ENCODE data around the gene ZMPSTE24.

The ZMPSTE24 gene

GRCh38 chr1:40243351-40243750 is 14.7 kb upstream of the ZMPSTE24 start:
- Histone ChIP-seq H3K36me3 (ENCODE audit: control insufficient read depth, insufficient read depth, low read length) (no peaks in the 10 kb centered on the region), H3K4me3 (replicated peaks; ENCODE audit: low read depth, low read length) (no peak overlapping the region), H3K27me3 (replicated peaks; ENCODE audit: control insufficient read depth, insufficient read depth, low read length) (no peaks in the 10 kb centered on the region)
- no peak for DNase-seq (ENCODE audit: extremely low read depth, insufficient read length)
- TF ChIP-seq, protein P1, sequence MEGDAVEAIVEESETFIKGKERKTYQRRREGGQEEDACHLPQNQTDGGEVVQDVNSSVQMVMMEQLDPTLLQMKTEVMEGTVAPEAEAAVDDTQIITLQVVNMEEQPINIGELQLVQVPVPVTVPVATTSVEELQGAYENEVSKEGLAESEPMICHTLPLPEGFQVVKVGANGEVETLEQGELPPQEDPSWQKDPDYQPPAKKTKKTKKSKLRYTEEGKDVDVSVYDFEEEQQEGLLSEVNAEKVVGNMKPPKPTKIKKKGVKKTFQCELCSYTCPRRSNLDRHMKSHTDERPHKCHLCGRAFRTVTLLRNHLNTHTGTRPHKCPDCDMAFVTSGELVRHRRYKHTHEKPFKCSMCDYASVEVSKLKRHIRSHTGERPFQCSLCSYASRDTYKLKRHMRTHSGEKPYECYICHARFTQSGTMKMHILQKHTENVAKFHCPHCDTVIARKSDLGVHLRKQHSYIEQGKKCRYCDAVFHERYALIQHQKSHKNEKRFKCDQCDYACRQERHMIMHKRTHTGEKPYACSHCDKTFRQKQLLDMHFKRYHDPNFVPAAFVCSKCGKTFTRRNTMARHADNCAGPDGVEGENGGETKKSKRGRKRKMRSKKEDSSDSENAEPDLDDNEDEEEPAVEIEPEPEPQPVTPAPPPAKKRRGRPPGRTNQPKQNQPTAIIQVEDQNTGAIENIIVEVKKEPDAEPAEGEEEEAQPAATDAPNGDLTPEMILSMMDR (IDR thresholded peaks at IDR 0.05; ENCODE audit: insufficient read depth, low read length, poor library complexity, severe bottlenecking): no peak

DNA sequence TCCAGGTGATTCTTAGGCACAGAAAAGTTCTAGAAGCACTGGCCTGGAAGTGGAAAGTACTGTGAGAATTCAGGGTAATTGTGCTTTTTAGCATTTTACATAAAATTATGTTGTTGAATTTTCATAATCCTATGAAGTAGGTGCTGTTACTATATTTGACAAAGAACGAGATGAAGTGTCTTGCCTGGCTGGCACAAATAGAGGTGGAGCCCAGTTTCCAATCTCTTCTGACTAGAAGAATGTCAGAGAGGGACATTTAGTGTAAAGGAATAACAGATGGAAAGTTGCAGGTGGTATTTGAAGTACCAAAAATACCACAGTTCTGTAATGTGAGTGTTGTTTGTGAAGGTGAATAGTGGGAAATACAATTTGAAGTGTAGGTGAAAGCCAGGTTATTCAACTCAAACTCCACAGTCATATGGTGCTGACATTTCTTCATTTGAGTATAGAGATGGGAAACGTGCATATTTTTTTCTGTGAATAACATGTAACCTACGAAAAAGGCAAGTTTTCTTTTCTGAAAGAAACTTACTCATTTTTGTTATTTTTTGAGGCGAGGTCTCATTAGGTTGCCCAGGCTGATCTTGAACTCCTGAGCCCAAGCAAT is 13.8 kb upstream of the ZMPSTE24 start:
- DNase-seq (ENCODE audit: extremely low read depth, insufficient read length): no peak
- TF ChIP-seq, protein P1 (IDR thresholded peaks at IDR 0.05; ENCODE audit: insufficient read depth, low read length, poor library complexity, severe bottlenecking): no peak
- H3K4me3 ChIP-seq (replicated peaks; ENCODE audit: low read depth, low read length): no peak overlapping the region
- no peaks in the 10 kb centered on the region for H3K36me3 ChIP-seq (ENCODE audit: control insufficient read depth, insufficient read depth, low read length)
- H3K27me3 ChIP-seq (replicated peaks; ENCODE audit: control insufficient read depth, insufficient read depth, low read length): no peaks in the 10 kb centered on the region

GRCh38 chr1:40245686-40246085 is 12.3 kb upstream of the ZMPSTE24 start:
- no peaks in the 10 kb centered on the region for H3K36me3 ChIP-seq (ENCODE audit: control insufficient read depth, insufficient read depth, low read length)
- H3K4me3 ChIP-seq (replicated peaks; ENCODE audit: low read depth, low read length): no peak overlapping the region
- no peaks in the 10 kb centered on the region for H3K27me3 ChIP-seq (replicated peaks; ENCODE audit: control insufficient read depth, insufficient read depth, low read length)
- DNase-seq (ENCODE audit: extremely low read depth, insufficient read length): no peak
- TF ChIP-seq, protein P1 (IDR thresholded peaks at IDR 0.05; ENCODE audit: insufficient read depth, low read length, poor library complexity, severe bottlenecking): no peak

GRCh38 chr1:40247655-40248054 is 10.4 kb upstream of the ZMPSTE24 start, which contains the start of gene TMCO2:
TSS of gene TMCO2 (plus strand) at chr1:40247937. CDS start at chr1:40247994, 57 bp downstream.
- Histone ChIP-seq H3K4me3 (replicated peaks; ENCODE audit: low read depth, low read length) (no peak within 1 kb of the TSS), H3K27me3 (replicated peaks; ENCODE audit: control insufficient read depth, insufficient read depth, low read length) (no peaks in the 10 kb centered on the region), H3K36me3 (ENCODE audit: control insufficient read depth, insufficient read depth, low read length) (no peaks in the 10 kb centered on the region)
- no peak for DNase-seq (ENCODE audit: extremely low read depth, insufficient read length)
- TF ChIP-seq, protein P1 (IDR thresholded peaks at IDR 0.05; ENCODE audit: insufficient read depth, low read length, poor library complexity, severe bottlenecking): no peak

DNA sequence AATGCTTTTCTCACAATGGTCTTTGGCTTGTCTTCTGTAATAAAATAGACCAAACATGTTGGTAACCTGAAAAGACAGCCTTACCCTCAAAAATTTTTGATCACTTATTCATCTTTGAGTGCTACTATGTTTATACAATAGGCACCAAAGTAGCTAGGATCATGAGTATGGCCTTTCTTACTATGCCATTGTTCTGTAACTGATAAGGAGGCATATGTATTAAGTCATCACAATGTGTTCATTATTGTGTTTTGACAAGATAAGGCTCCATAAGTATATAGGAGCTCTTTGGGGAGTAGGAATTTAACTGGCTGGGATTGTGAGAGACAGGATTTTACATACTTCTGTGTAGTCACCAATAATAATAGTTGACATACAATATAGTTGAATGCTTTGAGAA is 9.6 kb upstream of the ZMPSTE24 start:
- Histone ChIP-seq H3K36me3 (ENCODE audit: control insufficient read depth, insufficient read depth, low read length) (no peaks in the 10 kb centered on the region), H3K27me3 (replicated peaks; ENCODE audit: control insufficient read depth, insufficient read depth, low read length) (no peaks in the 10 kb centered on the region), H3K4me3 (replicated peaks; ENCODE audit: low read depth, low read length) (no peak overlapping the region)
- TF ChIP-seq, protein P1 (IDR thresholded peaks at IDR 0.05; ENCODE audit: insufficient read depth, low read length, poor library complexity, severe bottlenecking): no peak
- DNase-seq (ENCODE audit: extremely low read depth, insufficient read length): no peak

- TF ChIP-seq, protein P1 (IDR thresholded peaks at IDR 0.05; ENCODE audit: insufficient read depth, low read length, poor library complexity, severe bottlenecking): no peak
- Histone ChIP-seq H3K27me3 (replicated peaks; ENCODE audit: control insufficient read depth, insufficient read depth, low read length) (no peaks in the 10 kb centered on the region), H3K4me3 (replicated peaks; ENCODE audit: low read depth, low read length) (no peak overlapping the region), H3K36me3 (ENCODE audit: control insufficient read depth, insufficient read depth, low read length) (no peaks in the 10 kb centered on the region)
- no peak for DNase-seq (ENCODE audit: extremely low read depth, insufficient read length)
Observed at GRCh38 chr1:40251456-40251855, 6.6 kb upstream of the ZMPSTE24 start.

Measured in GM06990 (cell line).